DMS114 treated with DMSO at 0.1 percent for 48 hours (cell line): Measurements from ENCODE around the gene DTX3.
"Not testable (repeated sequence)": the region's sequence is repeated elsewhere in the genome, so short reads cannot be mapped to it uniquely, and the experiment has no call there.

ENCODE experiments used
- DNase-seq: peaks from one replicate; lab custom pipeline; 2025; ENCODE audit not compliant: unreplicated experiment; lab: John Stamatoyannopoulos, UW

Gene DTX3

DNA sequence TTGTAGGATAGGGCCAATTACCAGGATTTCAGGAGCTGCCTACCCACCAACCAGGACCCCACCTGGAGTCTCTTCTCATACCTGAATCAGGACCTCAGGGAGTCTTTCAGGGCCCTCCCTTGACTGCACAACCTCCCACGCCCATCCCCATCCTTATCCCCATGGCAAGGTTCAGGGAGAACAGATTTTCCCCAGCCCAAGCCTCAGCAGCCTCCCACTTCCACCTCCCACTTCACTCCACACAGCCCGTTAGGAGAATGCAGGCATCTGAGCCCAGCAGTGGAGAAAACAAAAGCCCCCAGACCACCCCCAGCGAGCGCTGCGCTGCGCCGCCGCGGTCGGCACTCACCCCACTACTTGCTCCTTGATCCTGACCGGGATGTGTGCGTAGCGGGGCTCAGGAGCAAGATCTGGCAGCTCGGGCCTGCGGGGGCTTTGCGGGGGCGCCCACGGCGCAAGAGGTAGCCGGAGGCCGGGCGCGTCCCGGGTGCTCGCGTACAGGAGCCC is 27.0 kb downstream of the DTX3 start:
- no peak for DNase-seq

- DNase-seq: no peak
These were observed 27.7 kb downstream of the DTX3 start for GRCh38 chr12:57632073-57632957.

DNA sequence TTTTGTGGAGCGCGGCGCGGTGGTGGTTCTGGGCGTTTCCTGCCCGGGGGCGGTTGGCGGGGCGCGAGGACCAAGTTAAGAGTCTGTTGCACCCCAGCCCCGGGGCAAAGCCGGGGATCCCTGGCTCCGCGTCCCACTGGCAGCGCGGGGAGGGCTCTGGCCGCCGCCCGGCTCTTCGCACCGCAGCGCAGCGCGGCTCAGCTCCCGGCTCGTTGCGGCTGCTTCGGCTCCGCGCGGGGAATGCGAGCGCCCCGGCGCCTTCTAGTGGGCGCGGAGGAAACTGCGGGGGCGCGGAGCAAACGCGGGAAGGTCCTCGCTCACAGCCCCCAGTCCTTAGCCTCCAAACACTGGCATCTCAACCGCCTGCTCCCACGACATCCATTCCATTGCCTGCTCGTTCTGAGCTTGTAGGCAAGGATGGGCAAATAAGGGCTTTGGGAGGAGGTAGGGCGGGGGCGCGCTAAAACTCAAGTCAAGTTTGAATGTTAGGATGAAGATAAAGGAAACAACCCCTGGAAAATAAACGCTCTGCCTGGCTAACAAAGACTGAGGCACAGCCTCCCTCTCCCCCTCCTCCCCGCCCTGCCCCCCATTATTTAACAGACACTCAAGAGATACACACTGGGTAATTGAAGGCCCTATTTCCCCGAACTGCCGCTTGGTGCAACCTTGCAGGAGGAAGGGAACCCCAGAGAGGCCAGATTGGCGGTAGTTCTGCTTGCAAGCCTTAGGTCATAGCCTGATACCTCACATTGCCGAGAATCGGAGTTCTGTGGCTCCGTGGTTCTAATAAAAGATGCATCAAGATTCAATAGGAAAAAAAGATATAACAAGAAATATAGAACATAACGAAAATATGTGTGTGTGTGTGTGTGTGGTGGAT is 28.6 kb downstream of the DTX3 start, which contains the start of gene B4GALNT1:
TSS of gene B4GALNT1 (minus strand) at position 244 of the 883 bp plus-strand sequence. CDS start 1,069 bp downstream, outside the sequence.
- peak; percentile 71 for DNase-seq

DNA sequence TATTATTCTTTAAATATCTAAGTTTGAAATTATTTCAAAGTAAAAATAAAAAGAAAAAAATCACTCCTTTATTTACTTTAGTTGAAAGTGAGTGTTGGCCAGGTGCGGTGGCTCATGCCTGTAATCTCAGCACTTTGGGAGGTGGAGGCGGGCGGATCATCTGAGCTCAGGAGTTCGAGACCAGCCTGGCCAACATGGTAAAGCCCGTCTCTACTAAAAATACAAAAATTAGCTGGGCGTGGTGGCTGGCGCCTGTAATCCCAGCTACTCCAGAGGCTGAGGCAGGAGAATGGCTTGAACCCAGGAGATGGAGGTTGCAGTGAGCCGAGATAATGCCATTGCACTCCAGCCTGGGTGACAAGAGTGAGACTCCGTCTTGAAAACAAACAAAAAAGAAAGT is 32.1 kb downstream of the DTX3 start:
- not testable (repeated sequence) for DNase-seq

- no peak for DNase-seq
These were observed 32.7 kb downstream of the DTX3 start for GRCh38 chr12:57637364-57637763.

- DNase-seq: no peak
These were observed 33.5 kb downstream of the DTX3 start for GRCh38 chr12:57638096-57638495.

DNA sequence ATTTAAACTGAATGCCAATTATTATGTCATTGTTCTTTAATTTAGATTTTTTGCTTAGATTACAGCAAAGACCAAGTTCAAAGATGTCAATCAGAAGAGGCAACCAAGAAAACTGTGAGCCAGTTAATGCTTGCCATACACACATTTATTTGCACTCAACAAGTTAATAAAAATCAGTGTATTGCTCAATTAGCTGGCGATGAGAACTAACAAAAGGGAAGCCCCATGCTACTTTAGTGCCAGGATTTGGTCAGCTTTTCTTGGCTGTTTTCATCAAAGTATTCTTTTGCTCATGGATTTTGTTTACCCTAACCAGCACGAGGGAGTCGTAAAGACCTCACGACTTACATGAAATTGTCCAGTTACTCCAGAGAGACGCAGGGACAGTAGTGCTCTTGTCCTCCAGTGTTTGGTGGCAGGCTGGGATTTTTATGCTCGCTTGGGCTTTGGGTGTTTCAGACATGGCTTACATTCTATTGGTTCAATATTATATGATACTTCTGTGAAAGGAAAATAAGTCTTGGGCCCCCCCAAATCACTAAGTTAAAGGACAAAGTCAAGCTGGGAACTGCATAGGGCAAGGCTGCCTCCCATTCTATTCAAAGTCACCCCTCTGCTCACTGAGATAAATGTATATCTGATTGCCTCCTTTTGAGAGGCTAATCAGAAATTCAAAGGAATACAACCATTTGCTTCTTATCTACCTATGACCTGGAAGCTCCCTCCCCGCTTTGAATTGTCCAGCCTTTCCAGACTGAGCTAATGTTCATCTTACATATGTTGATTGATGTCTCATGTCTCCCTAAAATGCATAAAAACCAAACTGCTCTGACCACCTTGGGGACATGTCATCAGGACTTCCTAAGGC is 35.8 kb downstream of the DTX3 start:
- no peak for DNase-seq

- no peak for DNase-seq
These were observed 37.2 kb downstream of the DTX3 start for GRCh38 chr12:57641699-57642442.

DNA sequence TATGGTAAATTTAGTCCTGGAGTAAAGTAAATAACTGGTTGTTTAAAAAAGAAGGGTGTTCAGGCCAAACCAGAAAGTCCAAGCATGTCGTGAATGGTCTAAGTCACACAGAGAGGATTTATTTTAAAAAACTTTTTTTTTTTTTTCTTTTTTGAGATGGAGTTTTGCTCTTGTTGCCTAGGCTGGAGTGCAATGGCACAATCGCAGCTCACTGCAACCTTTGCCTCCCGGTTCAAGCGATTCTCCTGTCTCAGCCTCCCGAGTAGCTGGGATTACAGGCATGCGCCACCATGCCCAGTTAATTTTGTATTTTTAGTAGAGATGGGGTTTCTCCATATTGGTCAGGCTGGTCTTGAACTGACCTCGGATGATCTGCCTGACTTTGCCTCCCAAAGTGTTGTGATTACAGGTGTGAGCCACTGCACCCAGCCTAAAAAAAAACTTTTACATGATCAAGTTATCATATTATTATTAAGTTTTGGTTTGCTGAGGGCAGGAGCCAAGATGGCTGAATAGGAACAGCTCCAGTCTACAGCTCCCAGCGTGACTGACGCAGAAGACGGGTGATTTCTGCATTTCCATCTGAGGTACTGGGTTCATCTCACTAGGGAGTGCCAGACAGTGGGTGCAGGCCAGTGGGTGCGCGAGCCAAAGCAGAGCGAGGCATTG is 41.5 kb downstream of the DTX3 start:
- DNase-seq: peak; percentile 50

- not testable (repeated sequence) for DNase-seq
These were observed 42.0 kb downstream of the DTX3 start for GRCh38 chr12:57646659-57647049.

GRCh38 chr12:57654042-57654441 is 49.4 kb downstream of the DTX3 start:
- no peak for DNase-seq

- no peak for DNase-seq
These were observed 51.1 kb downstream of the DTX3 start for GRCh38 chr12:57655541-57656240.

DNA sequence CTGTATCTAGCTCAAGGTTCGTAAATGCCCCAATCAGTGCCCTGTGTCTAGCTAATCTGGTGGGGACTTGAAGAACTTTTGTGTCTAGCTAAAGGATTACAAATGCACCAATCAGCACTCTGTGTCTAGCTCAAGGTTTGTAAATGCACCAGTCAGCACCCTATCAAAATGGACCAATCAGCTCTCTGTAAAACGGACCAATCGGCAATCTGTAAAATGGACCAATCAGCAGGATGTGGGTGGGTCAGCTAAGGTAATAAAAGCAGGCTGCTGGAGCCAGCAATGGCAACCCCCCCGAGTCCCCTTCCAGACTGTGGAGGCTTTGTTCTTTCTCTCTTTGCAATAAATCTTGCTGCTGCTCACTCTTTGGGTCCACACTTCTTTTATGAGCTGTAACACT is 51.8 kb downstream of the DTX3 start:
- not testable (repeated sequence) for DNase-seq

DNA sequence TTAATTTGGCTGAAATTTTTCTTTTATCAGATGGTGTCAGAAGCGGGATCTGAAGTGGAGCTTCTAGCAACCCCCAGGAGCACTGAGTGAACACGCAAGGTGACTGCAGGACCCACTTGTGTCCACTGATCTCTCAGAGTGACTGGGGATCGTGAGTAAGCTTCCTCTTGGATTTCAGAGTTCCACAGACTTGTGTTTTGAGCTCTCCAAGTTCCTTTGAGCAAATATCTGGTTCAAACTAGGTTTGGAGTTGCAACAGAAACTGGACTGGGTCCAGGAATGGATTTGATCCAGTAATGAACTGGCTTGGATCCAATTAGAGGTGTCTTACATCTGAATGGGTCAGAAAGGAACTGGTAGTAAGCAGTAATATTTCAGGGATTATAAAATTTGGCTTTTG is 53.1 kb downstream of the DTX3 start:
- DNase-seq: no peak

DNA sequence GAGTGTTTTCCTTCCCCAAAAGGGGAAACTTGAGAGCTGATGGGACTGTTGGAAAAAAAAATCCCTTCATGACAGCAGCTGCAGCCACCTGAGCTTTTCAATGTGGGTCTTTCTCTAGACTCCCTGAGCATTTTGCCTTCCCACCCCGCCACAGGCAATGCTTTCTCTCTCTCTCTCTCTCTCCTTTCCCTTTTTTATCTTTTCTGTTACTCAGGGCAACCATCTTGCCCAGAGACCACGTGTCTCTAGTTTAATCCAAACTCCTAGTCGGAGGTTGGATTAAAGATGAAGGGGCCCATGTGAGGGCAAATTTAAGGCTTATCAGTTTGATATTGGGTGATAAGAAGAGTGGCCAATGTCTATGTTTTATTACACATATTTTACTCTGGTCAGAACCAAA is 54.3 kb downstream of the DTX3 start:
- no peak for DNase-seq
